ENCODE results near the gene GTSF1L. TPM values are rescaled to one million over a fixed set of nuclear protein-coding genes. Genes with fewer than 3 reads are reported as not detected.

GTSF1L gene
- not detected for total RNA-seq

DNA sequence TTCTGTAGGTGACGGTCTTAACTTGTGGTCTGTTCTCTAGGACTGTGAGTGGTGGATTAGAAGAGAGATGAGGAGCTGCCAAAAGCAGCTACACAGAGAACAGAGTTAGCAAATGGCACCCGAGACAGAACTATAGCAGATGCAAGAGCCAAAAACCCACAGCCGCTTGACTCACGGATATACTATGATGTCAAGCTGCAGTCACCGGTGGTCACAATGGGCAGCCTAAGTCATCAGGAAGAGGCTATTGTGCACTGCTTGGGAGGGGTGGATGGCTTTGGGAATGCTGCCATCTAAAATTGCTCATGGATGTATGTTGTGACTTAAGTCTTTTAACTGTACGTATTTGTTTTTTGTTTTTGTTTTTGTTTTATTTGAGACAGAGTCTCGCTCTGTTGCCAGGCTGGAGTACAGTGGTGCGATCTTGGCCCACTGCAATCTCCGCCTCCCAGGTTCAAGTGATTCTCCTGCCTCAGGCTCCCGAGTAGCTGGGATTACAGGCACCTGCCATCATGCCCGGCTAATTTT is at the start of gene GTSF1L:
TSS of gene GTSF1L (minus strand) at position 192 of the 528 bp plus-strand sequence. CDS start 308 bp downstream, outside the sequence.
- Histone ChIP-seq H3K4me3 (no peak within 1 kb of the TSS), H3K27ac (no peak within 1 kb of the TSS), H3K9ac (ENCODE audit: low read depth in 2 of 2, low read length in 2 of 2) (no peak within 1 kb of the TSS), H3K36me3 (no peaks in the 10 kb centered on the region), H3K4me1 (no peaks in the 10 kb centered on the region), H3K27me3 (no peaks in the 10 kb centered on the region), H3K9me3 (no peaks in the 10 kb centered on the region)
- TF ChIP-seq, protein P1, sequence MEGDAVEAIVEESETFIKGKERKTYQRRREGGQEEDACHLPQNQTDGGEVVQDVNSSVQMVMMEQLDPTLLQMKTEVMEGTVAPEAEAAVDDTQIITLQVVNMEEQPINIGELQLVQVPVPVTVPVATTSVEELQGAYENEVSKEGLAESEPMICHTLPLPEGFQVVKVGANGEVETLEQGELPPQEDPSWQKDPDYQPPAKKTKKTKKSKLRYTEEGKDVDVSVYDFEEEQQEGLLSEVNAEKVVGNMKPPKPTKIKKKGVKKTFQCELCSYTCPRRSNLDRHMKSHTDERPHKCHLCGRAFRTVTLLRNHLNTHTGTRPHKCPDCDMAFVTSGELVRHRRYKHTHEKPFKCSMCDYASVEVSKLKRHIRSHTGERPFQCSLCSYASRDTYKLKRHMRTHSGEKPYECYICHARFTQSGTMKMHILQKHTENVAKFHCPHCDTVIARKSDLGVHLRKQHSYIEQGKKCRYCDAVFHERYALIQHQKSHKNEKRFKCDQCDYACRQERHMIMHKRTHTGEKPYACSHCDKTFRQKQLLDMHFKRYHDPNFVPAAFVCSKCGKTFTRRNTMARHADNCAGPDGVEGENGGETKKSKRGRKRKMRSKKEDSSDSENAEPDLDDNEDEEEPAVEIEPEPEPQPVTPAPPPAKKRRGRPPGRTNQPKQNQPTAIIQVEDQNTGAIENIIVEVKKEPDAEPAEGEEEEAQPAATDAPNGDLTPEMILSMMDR (IDR thresholded peaks at IDR 0.05): no peak
- intact Hi-C loops (cut with DNase I): no loop called here
- DNase-seq: no peak

DNA sequence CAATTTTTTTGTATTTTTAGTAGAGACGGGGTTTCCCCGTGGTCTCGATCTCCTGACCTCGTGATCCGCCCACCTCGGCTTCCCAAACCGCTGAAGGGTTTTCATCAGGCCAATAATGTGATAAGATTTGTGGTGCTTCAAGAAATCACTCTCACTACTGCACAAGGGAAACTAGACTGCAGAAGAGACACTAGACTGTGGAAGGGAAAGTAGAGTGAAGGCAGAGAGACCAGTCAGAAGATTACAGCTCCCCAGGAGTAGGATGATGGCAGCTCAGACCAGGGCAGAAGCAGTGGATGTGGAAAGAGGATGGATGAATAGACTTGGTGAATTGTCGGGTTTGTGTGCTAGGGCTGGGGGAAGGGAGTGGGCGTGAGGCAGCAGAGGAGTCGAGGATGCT is 48.0 kb upstream of the GTSF1L start:
- no peaks in the 10 kb centered on the region for H3K4me1 ChIP-seq
- H3K27me3 ChIP-seq: no peaks in the 10 kb centered on the region
- H3K9me3 ChIP-seq: no peaks in the 10 kb centered on the region
- H3K36me3 ChIP-seq: no peaks in the 10 kb centered on the region
- no peak overlapping the region for H3K9ac ChIP-seq (ENCODE audit: low read depth in 2 of 2, low read length in 2 of 2)
- no peak overlapping the region for H3K4me3 ChIP-seq
- H3K27ac ChIP-seq: no peak overlapping the region
- DNase-seq: no peak
- intact Hi-C loops (cut with DNase I): no loop called here
- TF ChIP-seq, protein P1 (IDR thresholded peaks at IDR 0.05): no peak

DNA sequence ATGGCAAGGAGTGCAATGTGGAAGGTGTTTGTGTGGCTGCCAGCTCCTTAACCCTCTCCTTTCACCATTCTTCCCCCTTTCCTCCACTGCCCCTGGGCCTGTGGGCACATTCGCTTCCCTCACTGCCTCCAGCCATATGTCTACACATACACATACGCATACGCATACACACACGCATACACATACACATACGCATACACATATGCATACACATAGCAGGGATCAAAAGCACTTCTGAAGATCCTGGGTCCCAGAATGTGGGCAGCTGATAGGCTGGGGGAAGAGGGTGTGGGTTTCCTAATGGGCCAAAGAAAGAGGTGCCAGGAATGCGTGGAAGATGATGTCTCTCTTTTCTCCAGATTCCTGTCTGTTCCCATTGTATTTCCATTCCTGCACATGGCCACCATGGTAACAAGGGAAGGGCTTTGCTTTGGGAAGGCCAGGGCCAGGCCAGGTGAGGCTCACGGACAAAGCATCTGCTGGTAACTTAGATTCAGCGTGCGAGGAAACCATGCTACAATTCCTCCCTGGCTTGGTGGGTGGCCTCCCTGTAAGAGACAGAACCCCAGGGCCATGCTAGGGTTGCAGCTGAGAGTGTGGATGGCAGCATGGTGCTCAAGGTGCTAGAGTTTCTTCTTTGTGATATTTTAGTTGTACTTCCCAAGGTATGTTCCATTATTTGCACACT is 44.8 kb upstream of the GTSF1L start:
- DNase-seq: no peak
- no peaks in the 10 kb centered on the region for H3K27me3 ChIP-seq
- no peak overlapping the region for H3K4me3 ChIP-seq
- intact Hi-C loops (cut with DNase I): no loop called here
- no peaks in the 10 kb centered on the region for H3K36me3 ChIP-seq
- no peaks in the 10 kb centered on the region for H3K9me3 ChIP-seq
- H3K9ac ChIP-seq (ENCODE audit: low read depth in 2 of 2, low read length in 2 of 2): no peak overlapping the region
- TF ChIP-seq, protein P1 (IDR thresholded peaks at IDR 0.05): no peak
- no peak overlapping the region for H3K27ac ChIP-seq
- no peaks in the 10 kb centered on the region for H3K4me1 ChIP-seq

GRCh38 chr20:43770342-43770741 is 43.5 kb upstream of the GTSF1L start:
- intact Hi-C loops (cut with DNase I): no loop called here
- Histone ChIP-seq H3K9ac (ENCODE audit: low read depth in 2 of 2, low read length in 2 of 2) (no peak overlapping the region), H3K36me3 (no peaks in the 10 kb centered on the region), H3K27ac (no peak overlapping the region), H3K4me1 (no peaks in the 10 kb centered on the region), H3K27me3 (no peaks in the 10 kb centered on the region), H3K4me3 (no peak overlapping the region), H3K9me3 (no peaks in the 10 kb centered on the region)
- DNase-seq: no peak
- TF ChIP-seq, protein P1 (IDR thresholded peaks at IDR 0.05): no peak

DNA sequence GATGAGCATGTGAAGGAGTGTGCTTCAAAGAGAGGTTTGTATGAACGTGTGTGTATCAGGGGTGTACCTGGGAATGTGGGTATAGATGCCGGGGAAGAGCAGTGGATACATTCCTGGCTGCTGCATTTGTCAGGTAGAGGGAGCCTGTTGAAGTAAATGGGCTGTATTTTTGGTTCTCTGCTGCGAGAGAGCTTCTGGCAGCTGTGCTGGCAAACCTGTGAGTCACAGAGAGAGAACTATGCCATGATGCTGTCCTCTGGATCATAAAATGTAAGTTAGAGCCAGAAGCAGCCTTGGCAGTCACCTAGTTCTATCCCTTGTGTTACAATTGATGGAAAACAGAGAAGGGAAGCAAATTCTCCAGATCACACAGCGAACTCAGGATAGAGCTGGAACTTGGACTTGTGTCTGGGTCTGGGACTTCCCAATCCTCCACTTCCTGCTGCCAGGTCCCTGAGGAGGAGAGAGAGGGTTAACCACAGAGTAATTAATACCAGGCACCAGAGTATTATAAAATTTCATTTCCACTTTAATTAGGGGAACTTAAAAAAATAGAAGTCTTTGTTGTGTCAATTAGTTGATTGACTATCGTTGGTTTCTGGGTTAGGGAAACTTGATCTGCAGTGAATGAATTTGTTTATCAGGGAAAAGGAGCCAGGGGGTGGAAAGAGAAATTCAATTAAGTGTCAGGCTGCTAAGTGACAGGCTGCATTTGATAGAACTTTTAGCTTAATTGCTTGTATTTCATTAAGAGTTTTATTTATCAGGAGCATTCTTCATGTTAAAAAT is 41.1 kb upstream of the GTSF1L start:
- H3K36me3 ChIP-seq: no peaks in the 10 kb centered on the region
- H3K4me1 ChIP-seq: no peaks in the 10 kb centered on the region
- DNase-seq: no peak
- TF ChIP-seq, protein P1 (IDR thresholded peaks at IDR 0.05): no peak
- no peak overlapping the region for H3K27ac ChIP-seq
- H3K9me3 ChIP-seq: no peaks in the 10 kb centered on the region
- no peak overlapping the region for H3K4me3 ChIP-seq
- H3K9ac ChIP-seq (ENCODE audit: low read depth in 2 of 2, low read length in 2 of 2): no peak overlapping the region
- no peaks in the 10 kb centered on the region for H3K27me3 ChIP-seq
- intact Hi-C loops (cut with DNase I): no loop called here

Data from colonic mucosa (tissue), 4 donors.